WERI-Rb-1 (cell line): Measurements from ENCODE around the gene RFC2.

Experiments
- DNase-seq: peaks from one replicate; pipeline ENCODE4 v3.0.0-alpha.2; 2020
- H3K27ac ChIP-seq: fragments of 250-450 bp; sonication (Bioruptor Pico); 2 replicates; pipeline ENCODE4 v1.5.1; 2020; ENCODE audit warnings: mild to moderate bottlenecking, moderate library complexity
- H3K27me3 ChIP-seq: fragments of 250-450 bp; sonication (Bioruptor Pico); 2 replicates; pipeline ENCODE4 v1.5.1; 2021; ENCODE audit warnings: mild to moderate bottlenecking, low read depth, moderate library complexity; ENCODE audit not compliant: insufficient read depth, severe bottlenecking
- H3K36me3 ChIP-seq: fragments of 250-450 bp; sonication (Bioruptor Pico); 2 replicates; pipeline ENCODE4 v1.5.1; 2020; ENCODE audit warnings: mild to moderate bottlenecking, moderate library complexity
- H3K4me3 ChIP-seq: 2 replicates; pipeline ENCODE4 v1.5.1; 2011; ENCODE audit warnings: low read depth, mild to moderate bottlenecking, control low read depth, low read length
- H3K9me3 ChIP-seq: fragments of 250-450 bp; sonication (Bioruptor Pico); 2 replicates; pipeline ENCODE4 v1.5.1; 2021; ENCODE audit warnings: mild to moderate bottlenecking, moderate library complexity; ENCODE audit not compliant: severe bottlenecking
- CTCF ChIP-seq: IDR thresholded peaks from 2 replicates; pipeline ENCODE4 v1.5.1; 2011; ENCODE audit warnings: low read depth, mild to moderate bottlenecking, control low read depth, inconsistent platforms, low read length

The RFC2 gene

GRCh38 chr7:74290553-74290950 is 36.4 kb upstream of the RFC2 start:
- H3K9me3 ChIP-seq = no peaks in the 10 kb centered on the region
- no peak for DNase-seq
- H3K27me3 ChIP-seq = peaks cover 10% of the 10 kb centered on the region
- no peak for TF ChIP-seq CTCF
- H3K27ac ChIP-seq = no peak overlapping the region
- no peaks in the 10 kb centered on the region for H3K36me3 ChIP-seq
- no peak overlapping the region for H3K4me3 ChIP-seq

- no peaks in the 10 kb centered on the region for H3K36me3 ChIP-seq
- no peak overlapping the region for H3K27ac ChIP-seq
- H3K4me3 ChIP-seq = peak overlapping the region; percentile 60
- no peak for TF ChIP-seq CTCF
- no peak for DNase-seq
- peaks cover 10% of the 10 kb centered on the region for H3K27me3 ChIP-seq
- no peaks in the 10 kb centered on the region for H3K9me3 ChIP-seq
Observed at GRCh38 chr7:74289659-74290552, 35.7 kb upstream of the RFC2 start.

- Histone ChIP-seq H3K4me3 (peak within 1 kb of the TSS; percentile 60), H3K27me3 (peaks cover 10% of the 10 kb centered on the region), H3K27ac (no peak within 1 kb of the TSS), H3K9me3 (no peaks in the 10 kb centered on the region), H3K36me3 (no peaks in the 10 kb centered on the region)
- TF ChIP-seq CTCF = no peak
- peak; percentile 72 for DNase-seq
Observed at GRCh38 chr7:74289018-74289658, 34.9 kb upstream of the RFC2 start, which contains the start of gene CLIP2. Gene CLIP2 (plus strand): TSS chr7:74289407. CDS start chr7:74317547, 28,140 bp downstream.

- Histone ChIP-seq H3K4me3 (no peak overlapping the region), H3K36me3 (no peaks in the 10 kb centered on the region), H3K27ac (no peak overlapping the region), H3K9me3 (no peaks in the 10 kb centered on the region), H3K27me3 (peaks cover 10% of the 10 kb centered on the region)
- no peak for DNase-seq
- no peak for TF ChIP-seq CTCF
Observed at GRCh38 chr7:74288034-74288881, 34.1 kb upstream of the RFC2 start.

GRCh38 chr7:74287303-74288033 is 33.3 kb upstream of the RFC2 start:
- Histone ChIP-seq H3K27ac (no peak overlapping the region), H3K36me3 (no peaks in the 10 kb centered on the region), H3K4me3 (no peak overlapping the region), H3K27me3 (peaks cover 10% of the 10 kb centered on the region), H3K9me3 (no peaks in the 10 kb centered on the region)
- no peak for TF ChIP-seq CTCF
- no peak for DNase-seq
